Trophoblast cell (in vitro differentiated cells and primary cell): ENCODE measurements around the gene ZDHHC14.

Experiments used
- DNase-seq, 2 donors: peaks; one replicate each; pipeline ENCODE4 v3.0.0-alpha.2; 2016
- H2AFZ ChIP-seq: 2 replicates; pipeline ENCODE4 v1.6.1; 2013; ENCODE audit warnings: low read length, moderate library complexity, mild to moderate bottlenecking; ENCODE audit not compliant: insufficient read depth, poor library complexity
- H2AK5ac ChIP-seq: 2 replicates; pipeline ENCODE4 v1.6.1; 2013; ENCODE audit warnings: mild to moderate bottlenecking, low read length
- H2BK120ac ChIP-seq: 2 replicates; pipeline ENCODE4 v1.6.1; 2013; ENCODE audit warnings: low read length, mild to moderate bottlenecking, moderate library complexity; ENCODE audit not compliant: insufficient read depth, poor library complexity
- H2BK12ac ChIP-seq: 2 replicates; pipeline ENCODE4 v1.6.1; 2013; ENCODE audit warnings: mild to moderate bottlenecking, low read length, moderate library complexity
- H2BK5ac ChIP-seq: 2 replicates; pipeline ENCODE4 v1.6.1; 2013; ENCODE audit warnings: low read length, low read depth, moderate library complexity, mild to moderate bottlenecking; ENCODE audit not compliant: poor library complexity
- H3K14ac ChIP-seq: 2 replicates; pipeline ENCODE4 v1.6.1; 2013; ENCODE audit warnings: mild to moderate bottlenecking, low read length
- H3K18ac ChIP-seq: 2 replicates; pipeline ENCODE4 v1.6.1; 2013; ENCODE audit warnings: mild to moderate bottlenecking, low read length
- H3K23ac ChIP-seq: 2 replicates; pipeline ENCODE4 v1.6.1; 2013; ENCODE audit warnings: low read length
- H3K27ac ChIP-seq: 2 replicates; pipeline ENCODE4 v1.5.1; 2013; ENCODE audit warnings: low read depth, mild to moderate bottlenecking, inconsistent platforms, low read length, moderate library complexity
- H3K27me3 ChIP-seq: 2 replicates; pipeline ENCODE4 v1.6.1; 2013; ENCODE audit warnings: inconsistent platforms, mild to moderate bottlenecking, low read length, moderate library complexity; ENCODE audit not compliant: insufficient read depth
- H3K36me3 ChIP-seq, 2 experiments: 1 replicate in 1 of 2; 2 replicates in 1 of 2; pipeline ENCODE4 v1.6.1; 2013; ENCODE audit warnings: low read length in 2 of 2, mild to moderate bottlenecking in 2 of 2, moderate library complexity in 1 of 2; ENCODE audit not compliant: insufficient read depth in 2 of 2, control insufficient read depth in 1 of 2
- H3K4ac ChIP-seq: 2 replicates; pipeline ENCODE4 v1.6.1; 2013; ENCODE audit warnings: low read depth, mild to moderate bottlenecking, low read length, moderate library complexity
- H3K4me1 ChIP-seq, 2 experiments: 1 replicate in 1 of 2; 2 replicates in 1 of 2; pipeline ENCODE4 v1.6.1; 2013; ENCODE audit warnings: low read length in 2 of 2, mild to moderate bottlenecking in 2 of 2, moderate library complexity in 1 of 2; ENCODE audit not compliant: insufficient read depth in 2 of 2, control insufficient read depth in 1 of 2
- H3K4me2 ChIP-seq: 2 replicates; pipeline ENCODE4 v1.6.1; 2013; ENCODE audit warnings: inconsistent platforms, mild to moderate bottlenecking, low read length, moderate library complexity
- H3K4me3 ChIP-seq: 2 replicates; pipeline ENCODE4 v1.5.1; 2013; ENCODE audit warnings: mild to moderate bottlenecking, low read depth, low read length, inconsistent platforms
- H3K79me1 ChIP-seq: one replicate; pipeline ENCODE4 v1.6.1; 2013; ENCODE audit warnings: low read length
- H3K79me2 ChIP-seq: 2 replicates; pipeline ENCODE4 v1.6.1; 2013; ENCODE audit warnings: low read length, mild to moderate bottlenecking; ENCODE audit not compliant: control insufficient read depth, insufficient read depth, poor library complexity
- H3K9ac ChIP-seq: 2 replicates; pipeline ENCODE4 v1.6.1; 2013; ENCODE audit warnings: mild to moderate bottlenecking, low read length
- H3K9me3 ChIP-seq: 2 replicates; pipeline ENCODE4 v1.6.1; 2013; ENCODE audit warnings: low read depth, mild to moderate bottlenecking, control low read depth, inconsistent platforms, low read length; ENCODE audit not compliant: insufficient read depth
- H4K12ac ChIP-seq: 2 replicates; pipeline ENCODE4 v1.6.1; 2013; ENCODE audit warnings: low read depth, mild to moderate bottlenecking, low read length, moderate library complexity
- H4K8ac ChIP-seq: 2 replicates; pipeline ENCODE4 v1.6.1; 2013; ENCODE audit warnings: low read depth, mild to moderate bottlenecking, low read length, moderate library complexity
- H4K91ac ChIP-seq: one replicate; pipeline ENCODE4 v1.6.1; 2013; ENCODE audit warnings: low read depth, mild to moderate bottlenecking, low read length, moderate library complexity
- WGBS: extraction: QIAGEN DNeasy Blood & Tissue Kit; methylation state at CpG from one replicate; pipeline ENCODE4 v1.1.7; 2013; ENCODE audit warnings: missing lambda C conversion rate; ENCODE audit not compliant: insufficient read length, insufficient coverage; ENCODE audit errors: extremely low coverage; 5-methylcytosine and 5-hydroxymethylcytosine counted together

The ZDHHC14 gene

GRCh38 chr6:157429248-157429647 is 48.3 kb downstream of the ZDHHC14 start:
- Histone ChIP-seq H3K4me2 (no peak overlapping the region), H3K23ac (no peak overlapping the region), H3K4ac (no peak overlapping the region), H3K27me3 (no peaks in the 10 kb centered on the region), H3K36me3 (no peaks in the 10 kb centered on the region), H3K4me3 (no peak overlapping the region), H3K9me3 (no peaks in the 10 kb centered on the region), H4K12ac (no peak overlapping the region), H3K4me1 (peaks cover 3 to 11% of the 10 kb centered on the region in 2 experiments), H4K8ac (no peak overlapping the region), H3K14ac (no peak overlapping the region), H2BK12ac (no peak overlapping the region), H2BK120ac (no peak overlapping the region), H2AK5ac (no peak overlapping the region), H3K18ac (no peak overlapping the region), H3K79me2 (no peaks in the 10 kb centered on the region), H3K9ac (no peak overlapping the region), H3K79me1 (no peaks in the 10 kb centered on the region), H2AFZ (no peak overlapping the region), H2BK5ac (no peak overlapping the region), H4K91ac (no peak overlapping the region), H3K27ac (no peak overlapping the region)
- no peak for DNase-seq
- no CpG with 5 or more reads among the region's 1 CpG for WGBS

DNA sequence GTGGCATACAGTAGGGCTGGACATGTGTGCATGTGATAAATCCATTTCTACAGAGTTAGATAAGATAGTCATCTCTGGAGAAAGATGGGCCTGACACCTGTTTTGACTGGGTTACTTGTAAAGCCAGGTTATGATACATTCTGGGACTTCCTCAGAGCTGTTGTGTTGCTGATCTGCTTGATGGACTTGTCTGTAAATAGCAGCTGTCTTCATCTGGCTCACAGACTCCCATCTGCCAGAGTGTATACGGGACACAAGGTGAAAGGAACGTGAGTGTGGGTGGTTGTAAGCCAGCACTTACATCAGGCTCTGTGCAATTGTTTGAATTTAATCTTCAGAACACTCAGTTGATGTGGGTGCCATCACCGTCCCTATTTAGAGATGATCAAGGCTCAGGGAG is 49.8 kb downstream of the ZDHHC14 start:
- H3K27ac ChIP-seq: no peak overlapping the region
- no peak overlapping the region for H3K14ac ChIP-seq
- H3K4me3 ChIP-seq: no peak overlapping the region
- no peak overlapping the region for H3K4me2 ChIP-seq
- no peaks in the 10 kb centered on the region for H3K9me3 ChIP-seq
- H3K9ac ChIP-seq: no peak overlapping the region
- no peak overlapping the region for H2BK120ac ChIP-seq
- H3K23ac ChIP-seq: no peak overlapping the region
- no peaks in the 10 kb centered on the region for H3K36me3 ChIP-seq
- H4K91ac ChIP-seq: no peak overlapping the region
- no peaks in the 10 kb centered on the region for H3K79me2 ChIP-seq
- H2AFZ ChIP-seq: no peak overlapping the region
- no peak overlapping the region for H3K4ac ChIP-seq
- H2BK12ac ChIP-seq: no peak overlapping the region
- H3K79me1 ChIP-seq: no peaks in the 10 kb centered on the region
- WGBS: no CpG with 5 or more reads among the region's 3 CpGs
- no peak overlapping the region for H4K8ac ChIP-seq
- no peaks in the 10 kb centered on the region for H3K27me3 ChIP-seq
- peaks cover 3 to 11% of the 10 kb centered on the region in 2 experiments for H3K4me1 ChIP-seq
- no peak overlapping the region for H3K18ac ChIP-seq
- no peak overlapping the region for H2BK5ac ChIP-seq
- no peak overlapping the region for H2AK5ac ChIP-seq
- no peak overlapping the region for H4K12ac ChIP-seq
- DNase-seq: peak; percentile 42 to 67

DNA sequence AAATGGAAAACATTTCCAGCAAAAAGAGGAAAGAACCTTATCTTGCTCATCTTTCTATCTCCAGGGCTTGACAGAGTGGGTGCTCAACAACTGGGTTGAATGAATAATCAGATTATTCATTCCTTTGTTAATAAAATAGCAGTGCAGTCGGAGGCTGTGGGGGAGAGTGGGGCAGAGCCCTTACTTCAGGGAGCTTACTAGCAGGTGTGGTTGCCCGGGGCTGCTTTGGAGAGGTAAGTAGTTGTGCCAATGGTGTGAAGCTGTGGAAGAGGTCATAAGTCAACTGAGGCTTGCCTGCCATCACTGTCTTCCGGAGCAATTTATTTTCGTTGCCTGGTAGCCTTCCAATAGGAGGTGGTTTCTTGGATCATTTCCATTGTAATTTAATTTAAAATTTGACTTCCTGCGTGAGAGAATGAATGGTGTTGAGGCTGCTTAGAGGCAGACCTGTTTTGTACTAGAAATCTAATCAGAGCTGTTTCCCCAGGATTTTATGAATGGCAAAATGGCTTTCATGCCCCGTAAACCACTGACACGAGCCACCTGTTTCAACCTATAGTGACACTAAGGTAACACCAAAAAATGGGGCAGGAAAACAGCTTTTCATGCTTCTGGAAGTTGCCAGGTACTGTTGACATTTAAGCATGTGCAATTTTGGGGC is 51.4 kb downstream of the ZDHHC14 start:
- Histone ChIP-seq H2BK120ac (no peak overlapping the region), H3K27ac (no peak overlapping the region), H2BK5ac (no peak overlapping the region), H4K91ac (no peak overlapping the region), H3K79me1 (no peaks in the 10 kb centered on the region), H4K8ac (no peak overlapping the region), H3K79me2 (no peaks in the 10 kb centered on the region), H2AFZ (no peak overlapping the region), H3K4me3 (no peak overlapping the region), H4K12ac (no peak overlapping the region), H2AK5ac (no peak overlapping the region), H3K9ac (no peak overlapping the region), H3K14ac (no peak overlapping the region), H3K4ac (no peak overlapping the region), H3K18ac (no peak overlapping the region), H2BK12ac (no peak overlapping the region), H3K27me3 (no peaks in the 10 kb centered on the region), H3K36me3 (no peaks in the 10 kb centered on the region), H3K4me1 (peaks cover 3 to 11% of the 10 kb centered on the region in 2 experiments), H3K9me3 (no peaks in the 10 kb centered on the region), H3K4me2 (no peak overlapping the region), H3K23ac (no peak overlapping the region)
- no CpG with 5 or more reads among the region's 7 CpGs for WGBS
- DNase-seq: no peak

DNA sequence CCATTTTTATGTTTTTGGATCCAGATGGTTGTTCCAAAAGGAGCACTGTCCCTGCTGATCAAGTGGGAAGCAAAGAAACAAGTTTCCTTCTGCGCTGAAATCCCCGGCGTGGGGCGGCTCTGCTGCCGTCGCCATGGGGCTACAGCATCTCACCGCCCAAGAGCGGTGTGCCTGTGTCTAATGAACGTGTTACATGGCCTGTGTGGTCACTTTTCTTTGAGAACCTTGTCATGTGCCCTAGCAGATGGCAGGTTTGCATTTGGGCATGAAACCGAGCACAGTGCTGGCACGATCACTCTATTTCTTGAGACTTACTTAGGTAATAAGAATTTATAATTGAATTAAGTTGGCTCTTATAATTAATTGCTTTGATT is 51.9 kb downstream of the ZDHHC14 start:
- Histone ChIP-seq H2AFZ (no peak overlapping the region), H3K27ac (no peak overlapping the region), H3K4me3 (no peak overlapping the region), H3K27me3 (no peaks in the 10 kb centered on the region), H3K79me1 (no peaks in the 10 kb centered on the region), H4K12ac (no peak overlapping the region), H3K4me1 (peaks cover 3 to 11% of the 10 kb centered on the region in 2 experiments), H3K18ac (no peak overlapping the region), H2AK5ac (no peak overlapping the region), H3K9me3 (no peaks in the 10 kb centered on the region), H3K4me2 (no peak overlapping the region), H3K23ac (no peak overlapping the region), H4K91ac (no peak overlapping the region), H3K36me3 (no peaks in the 10 kb centered on the region), H2BK5ac (no peak overlapping the region), H3K9ac (no peak overlapping the region), H2BK12ac (no peak overlapping the region), H3K79me2 (no peaks in the 10 kb centered on the region), H3K14ac (no peak overlapping the region), H2BK120ac (no peak overlapping the region), H3K4ac (no peak overlapping the region), H4K8ac (no peak overlapping the region)
- no CpG with 5 or more reads among the region's 11 CpGs for WGBS
- DNase-seq: no peak
